Stimulated activated CD8-positive, alpha-beta memory T cell treated with anti-CD3 and anti-CD28 coated beads, Interleukin-4, amount 100 ng/mL, for 24 hours (primary cell): ENCODE measurements around the gene EBLN2.

Experiments used
- DNase-seq: peaks from one replicate; pipeline ENCODE4 v3.0.0-alpha.2; 2020; ENCODE audit warnings: low read depth

The EBLN2 gene

DNA sequence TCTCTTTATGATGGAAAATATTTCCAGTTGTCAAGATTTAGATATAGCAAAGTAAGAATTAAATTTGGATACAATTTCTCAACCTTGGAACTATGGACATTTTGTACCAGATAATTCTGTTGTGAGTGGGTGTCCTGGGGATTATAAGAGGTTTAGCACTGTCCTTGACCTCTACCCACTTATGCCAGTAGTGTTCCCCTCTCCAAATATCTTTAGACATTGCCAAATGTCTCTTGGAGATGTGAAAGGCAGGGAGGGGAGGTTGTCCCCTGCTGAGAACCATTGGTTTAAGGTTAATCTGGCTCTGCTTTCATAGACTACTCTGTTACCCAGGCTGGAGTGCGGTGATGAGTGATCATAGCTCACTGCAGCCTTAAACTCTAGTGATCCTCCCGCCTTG is at the start of gene EBLN2:
Gene EBLN2, plus strand, starts transcription at position 244 of the 400 bp plus-strand sequence. CDS start 423 bp downstream, outside the sequence.
- no peak for DNase-seq

DNA sequence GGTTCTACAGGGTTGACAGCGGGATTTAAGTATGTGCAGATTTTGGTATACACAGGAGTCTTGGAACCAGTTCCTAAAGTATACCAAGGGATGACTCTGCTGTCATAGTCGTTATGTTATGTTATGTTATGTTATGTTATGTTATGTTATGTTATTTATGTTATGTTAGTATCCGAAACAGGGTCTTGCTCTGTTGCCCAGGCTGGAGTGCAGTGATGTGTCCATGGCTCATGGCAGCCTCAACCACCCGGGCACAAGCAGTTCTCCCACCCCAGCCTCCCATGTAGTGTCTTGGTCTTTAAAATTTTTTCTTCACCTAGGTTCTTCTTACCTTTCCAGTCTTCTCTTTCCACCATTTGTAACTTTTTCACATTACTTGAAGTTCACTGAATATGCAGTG is 43.2 kb upstream of the EBLN2 start:
- DNase-seq = no peak

DNA sequence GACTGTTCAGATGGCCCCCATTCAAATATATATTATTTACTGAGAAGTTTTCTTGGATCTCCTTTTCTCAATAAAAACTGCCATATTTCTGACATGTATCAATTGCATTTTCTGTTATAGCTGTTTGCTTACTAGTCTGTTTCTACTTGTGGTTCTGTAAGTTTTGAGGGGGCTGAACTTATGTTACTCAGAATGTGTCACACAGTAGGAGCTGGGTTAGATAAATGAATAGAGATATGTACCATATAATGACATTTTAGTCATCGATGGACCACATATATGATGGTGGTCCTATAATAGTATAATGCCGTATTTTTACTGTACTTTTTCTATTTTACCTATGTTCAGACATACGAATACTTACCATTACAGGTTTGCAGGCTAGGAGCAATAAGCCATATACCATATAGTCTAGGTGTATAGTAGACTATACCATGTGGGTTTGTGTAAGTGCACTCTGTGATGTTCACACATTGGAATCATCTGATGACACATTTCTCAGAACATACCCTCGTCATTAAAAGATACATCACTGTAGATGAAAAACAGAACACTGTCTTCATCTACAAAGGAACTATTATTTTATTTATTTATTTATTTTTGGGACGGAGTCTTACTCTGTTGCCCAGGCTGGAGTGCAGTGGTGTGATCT is 42.5 kb upstream of the EBLN2 start:
- no peak for DNase-seq

DNA sequence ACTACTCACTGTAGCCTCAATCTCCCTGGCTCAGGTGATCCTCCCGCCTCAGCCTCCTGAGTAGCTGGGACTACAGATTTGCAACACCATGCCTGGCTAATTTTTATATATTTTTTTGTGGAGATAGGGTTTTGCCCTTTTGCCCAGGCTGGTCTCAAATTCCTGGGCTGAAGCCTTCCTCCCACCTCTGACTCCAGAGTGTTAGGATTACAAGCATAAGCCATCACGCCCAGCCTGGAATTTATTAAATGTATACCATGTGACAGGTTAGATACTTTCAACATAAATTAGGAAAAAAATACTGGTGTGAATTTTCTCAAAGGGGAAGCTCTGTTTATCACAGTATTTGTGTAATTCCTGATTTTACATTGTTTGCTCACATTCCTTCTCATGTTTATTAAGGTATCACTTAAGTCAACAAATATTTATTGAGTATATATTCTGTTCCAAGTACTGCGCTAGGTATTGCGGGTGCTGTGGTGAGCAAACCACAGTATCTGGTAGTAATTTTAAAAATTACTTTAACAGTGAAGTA is 40.1 kb upstream of the EBLN2 start:
- no peak for DNase-seq

DNA sequence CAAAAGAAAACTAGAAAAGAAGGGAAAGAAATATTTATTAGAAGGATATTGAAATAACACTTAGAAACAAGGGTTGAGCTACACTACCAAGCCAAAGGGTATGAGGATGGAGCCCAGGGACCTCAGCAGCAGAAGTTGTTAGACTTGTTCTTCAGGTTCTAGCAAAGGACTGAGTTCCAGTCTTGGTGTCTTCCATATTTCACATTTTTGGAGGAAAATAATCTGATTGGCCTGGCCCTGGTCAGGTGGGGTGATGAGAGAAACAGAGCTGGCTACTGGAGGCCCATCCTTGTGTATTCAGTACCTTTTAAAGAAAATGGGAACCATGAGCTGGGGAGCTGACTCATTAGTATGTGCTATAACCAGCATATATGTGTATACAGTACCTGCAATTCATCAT is 36.6 kb upstream of the EBLN2 start:
- no peak for DNase-seq

DNA sequence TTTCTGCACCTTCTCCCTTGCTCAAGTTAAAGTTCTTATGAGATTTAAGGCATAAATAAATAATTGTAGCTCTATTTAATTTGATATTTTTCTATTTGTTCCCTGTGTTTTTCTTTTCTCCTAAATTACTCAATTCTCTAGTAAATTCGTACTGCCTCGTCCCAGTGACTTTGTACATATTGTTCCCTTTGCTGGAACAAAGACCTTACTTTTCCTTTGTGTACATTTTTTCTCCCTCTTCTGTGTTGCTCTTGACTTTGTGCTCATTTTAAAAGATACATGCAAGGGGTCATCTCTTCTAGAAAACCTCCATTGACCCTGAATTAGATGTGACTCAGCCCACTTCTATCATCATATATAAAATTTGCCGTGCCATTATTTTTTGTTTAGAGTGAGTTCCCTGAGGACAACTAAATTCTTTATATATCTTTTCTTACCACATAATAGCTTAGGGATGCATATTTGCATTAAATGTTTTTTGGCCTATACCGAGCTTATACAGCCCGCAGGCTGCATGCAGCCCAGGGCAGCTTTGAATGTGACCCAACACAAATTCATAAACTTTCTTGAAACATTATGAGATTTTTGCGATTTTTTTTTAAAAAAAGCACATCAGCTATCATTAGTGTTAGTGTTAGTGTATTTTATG is 35.2 kb upstream of the EBLN2 start:
- DNase-seq = no peak

DNA sequence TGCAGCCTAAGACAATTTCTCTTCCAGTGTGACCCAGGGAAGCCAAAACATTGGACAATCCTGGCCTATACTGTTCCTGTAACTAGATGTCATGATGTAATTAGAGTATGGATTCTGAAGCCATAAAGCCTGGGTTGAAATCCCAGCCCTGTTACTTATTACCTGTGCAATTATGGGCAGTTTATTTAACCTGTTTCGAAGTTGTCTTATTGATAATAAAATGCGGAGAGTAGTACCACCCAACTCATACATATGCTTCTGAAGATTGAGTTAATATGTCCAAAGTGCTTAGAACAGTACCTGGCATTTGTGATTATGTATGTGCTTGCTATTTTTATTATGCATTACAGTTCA is 34.7 kb upstream of the EBLN2 start:
- no peak for DNase-seq

DNA sequence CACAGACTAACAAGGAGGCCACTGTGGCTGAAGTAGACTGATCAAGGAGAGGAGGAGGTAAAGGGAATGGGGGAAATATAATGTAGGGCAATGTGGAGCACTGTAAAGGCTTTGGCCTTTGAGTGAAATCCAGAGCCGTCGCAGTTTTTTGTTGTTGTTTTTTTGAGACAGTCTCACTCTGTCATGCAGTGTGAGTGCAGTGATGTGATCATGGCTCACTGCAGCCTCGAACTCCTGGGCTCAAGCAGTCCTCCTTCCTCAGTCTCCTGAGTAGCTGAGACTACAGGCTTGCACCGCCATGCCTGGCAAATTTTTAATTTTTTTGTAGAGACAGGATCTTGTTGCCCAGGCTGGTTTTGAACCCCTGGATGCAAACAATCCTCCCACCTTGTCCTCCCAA is 32.7 kb upstream of the EBLN2 start:
- DNase-seq = no peak

DNA sequence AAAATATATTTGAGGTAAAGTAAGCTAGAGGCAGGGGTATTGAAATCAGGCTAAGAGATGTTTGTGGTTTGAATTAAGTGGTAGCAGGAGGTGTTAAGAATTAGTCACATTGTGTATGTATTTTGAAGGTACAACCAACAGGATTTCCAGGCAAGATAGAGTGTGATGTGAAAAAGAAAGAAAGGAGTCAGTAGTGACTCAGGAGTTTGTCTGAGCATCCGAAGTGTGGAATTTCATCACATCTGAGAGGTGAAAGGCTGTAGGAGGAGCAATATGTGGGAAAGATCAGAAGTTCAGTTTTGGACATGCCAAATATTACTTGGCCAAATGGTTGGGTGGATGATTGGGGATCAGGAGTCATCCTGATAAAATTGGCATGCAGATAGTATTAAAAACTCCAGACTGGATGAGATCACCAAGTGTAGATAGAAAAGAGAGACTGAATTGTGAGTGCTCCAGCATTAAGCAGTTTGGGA is 32.1 kb upstream of the EBLN2 start:
- DNase-seq = no peak

DNA sequence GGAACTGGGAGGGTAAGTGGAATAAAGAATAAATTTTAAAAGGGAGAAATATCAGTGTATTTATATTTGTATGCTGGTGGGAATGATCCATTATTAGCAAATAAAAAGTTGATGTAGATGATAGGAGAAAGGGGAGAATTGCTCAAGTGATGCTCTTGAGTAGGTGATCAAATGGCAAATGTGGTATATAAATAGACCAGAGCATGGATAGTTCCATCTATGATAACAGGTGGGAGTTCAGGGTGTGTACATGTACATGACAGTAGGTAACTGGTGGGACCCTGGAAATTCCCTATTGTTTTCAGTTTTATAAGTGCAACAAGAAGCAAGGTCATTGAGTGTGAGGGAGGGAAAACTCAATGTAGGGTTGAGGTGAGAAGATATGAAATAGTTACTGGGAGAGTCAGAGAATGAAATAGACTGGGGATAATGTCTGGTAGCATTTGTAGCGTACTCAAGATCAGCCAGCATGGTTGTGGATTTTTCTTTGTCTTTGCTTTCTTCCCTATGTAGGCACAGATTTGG is 31.3 kb upstream of the EBLN2 start:
- DNase-seq = no peak

DNA sequence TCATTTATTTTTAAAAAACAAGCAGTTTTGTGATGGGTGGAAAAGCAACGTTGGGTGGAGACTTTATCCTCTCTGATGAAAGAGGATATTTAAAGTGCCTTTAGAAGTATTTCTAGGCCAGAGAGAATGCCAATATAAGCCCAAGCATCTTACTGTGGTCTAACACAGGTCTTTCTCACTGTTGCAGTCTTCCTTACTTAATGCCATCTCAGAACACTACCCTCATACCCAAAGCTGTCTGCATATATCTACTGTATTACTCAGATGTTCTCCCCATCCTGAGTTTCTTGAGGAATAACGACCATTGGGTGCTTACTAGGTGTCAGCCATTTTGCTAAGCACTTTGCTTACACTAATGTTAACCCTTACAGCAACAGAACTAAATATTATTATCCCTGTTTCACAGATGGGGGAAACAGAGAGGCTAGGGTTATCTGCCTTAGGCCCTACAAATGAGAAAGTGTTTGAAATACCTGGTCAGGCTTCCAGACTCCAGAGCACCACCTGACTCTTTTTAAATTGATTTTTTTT is 29.8 kb upstream of the EBLN2 start:
- DNase-seq = no peak

DNA sequence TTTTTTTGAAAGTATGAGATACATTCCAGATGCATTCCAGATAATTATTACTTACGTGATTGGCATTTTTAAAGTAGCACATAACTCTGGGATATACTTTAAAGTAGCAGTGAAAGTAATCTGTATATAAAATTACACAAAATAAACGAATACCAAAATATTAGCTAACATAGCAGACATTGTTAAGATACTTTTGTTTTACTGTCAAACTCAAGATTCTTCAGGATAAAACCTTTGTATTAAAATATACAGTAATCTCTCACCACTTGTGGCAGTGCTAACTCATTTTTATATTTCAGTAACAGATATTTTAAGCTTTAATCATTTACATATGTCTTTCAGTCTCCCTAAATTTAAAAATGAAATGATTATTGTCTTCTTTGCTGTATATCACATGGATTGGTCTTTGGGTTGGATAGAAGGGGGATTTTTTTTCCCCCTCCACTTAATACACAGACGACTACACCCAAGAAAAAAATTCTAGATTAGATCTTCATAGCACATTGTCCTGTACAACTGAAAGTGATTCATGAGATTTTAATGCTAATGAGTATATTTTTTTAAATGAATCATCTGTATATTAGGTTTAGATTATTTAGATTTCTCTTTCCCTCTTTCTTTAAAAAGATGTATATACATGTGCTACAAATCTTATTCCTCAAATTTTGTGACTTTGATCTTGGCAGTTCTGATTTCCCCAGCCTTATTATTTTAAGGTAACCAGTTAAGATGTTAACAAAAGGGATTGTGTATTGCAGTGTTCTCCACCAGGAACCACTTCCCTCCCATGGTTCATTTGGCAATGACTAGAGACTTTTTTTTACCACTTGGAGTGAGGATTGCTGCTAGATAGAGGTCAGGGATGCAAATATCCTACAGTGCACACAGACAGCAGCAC is 24.5 kb upstream of the EBLN2 start:
- DNase-seq = no peak

DNA sequence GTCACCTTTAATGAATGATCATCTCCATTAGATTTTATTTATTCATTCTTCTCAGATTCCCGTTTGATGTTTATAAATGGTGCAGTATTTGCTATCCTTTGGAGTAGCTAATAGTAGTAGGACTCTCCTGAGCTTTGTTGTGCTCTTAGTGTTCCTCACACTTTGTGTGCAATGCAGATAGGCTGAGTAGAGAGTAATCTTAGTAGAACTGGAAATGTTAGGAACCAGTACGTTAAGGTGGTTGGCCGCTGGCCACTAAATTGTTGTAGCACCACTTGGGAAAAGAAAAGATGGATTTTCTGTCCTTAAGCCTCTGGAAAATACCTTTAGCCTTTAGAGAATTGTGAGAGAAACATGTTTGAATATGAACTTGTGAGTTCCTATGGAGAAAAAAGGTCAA is 19.9 kb upstream of the EBLN2 start:
- DNase-seq = no peak

DNA sequence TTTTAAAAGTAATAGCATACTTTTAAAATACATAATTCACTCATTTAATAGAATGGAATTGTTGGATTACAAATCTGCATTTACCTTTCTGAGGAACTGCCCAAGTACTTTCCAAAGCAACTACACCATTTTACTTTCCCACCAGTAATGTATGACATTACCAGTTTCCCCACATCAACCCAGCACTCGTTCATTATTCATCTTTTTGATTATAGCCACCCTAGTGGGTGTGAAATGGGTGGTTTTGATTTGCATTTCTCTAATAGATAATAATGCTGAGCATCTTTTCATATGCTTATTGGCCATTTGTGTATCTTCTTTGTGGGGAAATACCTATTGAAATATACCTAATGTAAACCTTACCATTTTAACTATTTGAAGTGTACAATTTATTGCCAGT is 18.0 kb upstream of the EBLN2 start:
- DNase-seq = no peak

DNA sequence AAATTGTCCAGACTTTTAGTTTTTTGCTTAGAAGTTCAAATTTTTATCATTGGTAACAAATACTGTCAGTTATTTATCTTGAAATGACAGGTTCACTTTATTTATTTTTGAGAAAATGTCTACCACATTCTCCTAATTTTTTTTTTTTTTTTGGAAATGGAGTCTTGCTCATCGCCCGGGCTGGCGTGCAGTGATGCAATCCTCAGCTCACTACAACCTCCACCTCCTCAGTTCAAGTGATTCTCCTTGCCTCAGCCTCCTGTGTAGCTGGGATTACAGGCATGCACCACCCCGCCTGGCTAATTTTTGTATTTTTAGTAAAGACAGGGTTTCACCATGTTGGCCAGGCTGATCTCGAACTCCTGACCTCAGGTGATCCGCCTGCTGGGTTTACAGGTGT is 16.1 kb upstream of the EBLN2 start:
- no peak for DNase-seq

DNA sequence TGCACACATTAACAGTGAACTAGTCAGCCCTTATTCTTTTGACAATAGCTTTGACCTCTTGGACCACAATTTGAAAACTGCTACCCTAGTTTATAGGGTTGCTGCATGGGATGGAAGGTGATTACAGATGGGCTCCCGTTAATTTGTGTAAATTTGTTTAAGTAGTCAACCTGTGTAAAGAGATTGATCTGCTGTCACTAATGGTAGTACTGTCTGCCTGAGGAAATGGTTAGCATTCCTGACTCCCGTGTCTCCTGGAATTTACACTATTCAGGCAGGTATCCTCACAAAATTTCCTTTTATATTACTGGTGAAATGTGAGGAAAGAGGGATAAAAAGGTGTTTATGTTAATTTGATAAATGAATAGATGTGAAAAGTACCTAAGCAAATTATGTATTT is 15.3 kb upstream of the EBLN2 start:
- no peak for DNase-seq

DNA sequence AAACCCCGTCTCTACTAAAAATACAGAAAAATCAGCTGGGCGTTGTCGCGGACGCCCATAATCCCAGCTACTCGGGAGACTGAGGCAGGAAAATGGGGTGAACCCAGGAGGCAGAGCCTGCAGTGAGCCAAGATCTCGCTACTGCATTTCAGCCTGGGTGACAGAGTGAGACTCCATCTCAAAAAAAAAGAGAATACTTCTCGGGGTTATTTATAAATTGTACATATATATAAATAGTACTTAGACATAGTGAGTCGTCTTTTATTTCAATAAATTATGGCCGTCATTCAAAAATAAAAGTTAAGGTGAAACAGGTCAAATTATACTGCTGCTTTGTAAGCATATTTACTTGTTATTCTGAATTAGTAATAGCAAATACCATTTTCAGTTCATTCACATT is 12.1 kb upstream of the EBLN2 start:
- no peak for DNase-seq

DNA sequence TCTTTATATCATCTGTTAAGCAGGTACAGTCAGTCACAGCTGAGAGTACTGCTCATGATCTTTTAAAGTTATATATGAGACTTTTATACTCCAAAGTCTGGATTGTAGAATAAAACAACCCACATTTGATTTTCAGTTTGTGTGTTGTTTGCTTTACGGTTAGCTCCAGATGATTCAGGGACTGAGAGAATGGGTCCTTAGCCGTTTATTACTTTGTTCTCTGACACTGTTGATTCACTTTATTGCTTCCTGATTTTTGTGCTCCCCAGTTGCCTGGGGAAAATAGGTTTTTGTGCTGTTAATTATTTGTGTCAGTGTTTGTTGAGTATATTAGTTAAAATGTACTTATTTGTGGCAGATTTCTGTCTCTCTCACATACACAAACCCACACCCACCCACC is 8.6 kb upstream of the EBLN2 start:
- no peak for DNase-seq

DNA sequence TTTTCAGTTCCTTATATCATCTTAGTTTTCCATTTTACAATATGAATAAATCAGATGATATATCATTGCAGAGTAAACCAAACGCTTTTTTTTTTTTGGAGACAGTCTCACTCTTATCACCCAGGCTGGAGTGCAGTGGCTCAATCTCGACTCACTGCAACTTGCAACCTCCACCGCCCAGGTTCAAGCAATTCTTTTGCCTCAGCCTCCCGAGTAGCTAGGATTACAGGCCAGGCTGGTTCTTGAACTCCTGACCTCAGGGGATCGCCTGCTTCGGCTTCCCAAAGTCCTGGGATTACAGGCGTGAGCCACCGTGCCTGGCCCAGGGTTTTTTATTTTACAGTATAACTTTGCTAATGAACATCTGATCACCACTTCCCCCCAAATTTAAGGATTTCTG is 5.9 kb upstream of the EBLN2 start:
- DNase-seq = no peak

DNA sequence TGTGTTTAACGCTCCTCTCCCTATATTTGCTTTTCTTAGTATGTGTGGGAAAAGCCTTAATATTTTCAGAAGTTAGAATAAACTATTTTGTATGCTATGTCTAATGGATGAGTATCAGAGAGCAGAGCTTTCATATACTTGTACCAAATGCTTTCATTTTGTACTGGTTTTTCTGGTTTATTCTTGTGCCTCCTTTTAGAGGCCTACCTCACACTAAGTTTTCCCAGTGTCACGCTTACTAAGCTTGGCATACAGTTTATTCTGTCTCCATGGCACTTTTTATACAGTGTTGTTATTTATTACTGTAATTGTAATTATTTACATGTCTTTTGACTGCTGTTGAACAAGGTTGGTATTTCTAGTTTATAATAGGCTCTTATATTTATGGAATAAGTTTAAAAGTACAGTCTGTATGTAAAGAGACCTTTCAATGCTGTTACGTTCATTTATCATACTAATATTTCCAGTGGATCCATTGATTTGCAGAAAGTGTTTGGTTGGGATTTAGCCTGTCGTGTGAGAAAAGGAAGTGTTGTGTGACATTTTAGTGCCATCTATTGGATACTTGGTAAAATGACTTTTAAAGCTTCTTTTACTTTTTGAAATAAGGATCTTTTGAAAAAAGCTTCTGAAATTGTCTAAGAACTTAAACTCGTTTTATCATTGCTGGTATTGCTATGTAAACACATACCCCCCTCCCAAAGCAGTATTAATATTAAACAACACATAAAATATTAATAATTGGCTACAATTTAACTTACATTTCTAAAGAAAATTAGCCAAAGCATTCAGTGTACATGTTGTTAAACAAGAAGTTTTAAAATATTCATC is 5.2 kb upstream of the EBLN2 start:
- no peak for DNase-seq

DNA sequence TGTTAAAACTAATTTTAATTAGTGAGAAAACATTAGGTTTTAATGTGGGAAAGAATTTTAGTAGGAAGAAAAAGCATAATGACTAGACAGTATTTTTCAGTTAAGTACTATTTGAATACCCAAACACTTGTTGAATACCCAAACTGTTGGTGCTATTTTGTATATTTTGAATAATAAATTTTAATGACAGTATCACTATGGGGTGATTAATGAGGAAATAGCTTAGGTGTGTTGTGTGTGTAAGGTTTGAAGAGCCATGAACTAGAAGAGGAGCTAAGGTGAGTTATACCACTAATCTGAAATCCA is 4.7 kb upstream of the EBLN2 start:
- DNase-seq = no peak

DNA sequence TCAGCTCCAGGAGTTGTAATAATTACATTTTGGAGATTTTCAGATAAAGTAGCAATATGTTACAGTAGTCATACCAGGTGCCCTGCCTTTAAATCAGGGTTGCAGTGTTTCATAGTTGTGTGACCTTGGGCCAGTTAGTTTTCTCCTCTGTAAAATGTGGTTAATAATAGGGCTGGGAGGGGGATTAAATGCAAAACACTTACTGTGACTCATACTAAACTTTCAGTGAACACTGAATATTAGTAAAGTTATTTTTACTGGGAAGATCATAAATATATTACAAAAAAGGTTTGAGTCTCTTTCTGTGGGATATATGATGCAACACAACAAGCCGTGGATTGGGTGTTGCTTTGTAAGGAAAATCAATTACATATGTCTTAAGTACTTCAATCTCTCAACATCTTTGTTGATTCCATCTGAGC is 1.1 kb upstream of the EBLN2 start:
- no peak for DNase-seq
